Bronchial epithelial cell (primary cell): ENCODE measurements around the gene CD22. TPM values are rescaled to one million over a fixed set of nuclear protein-coding genes. Genes with fewer than 3 reads are reported as not detected.
A peak's percentile ranks its signal among the peaks of the same experiment; 100 is the strongest.

Experiments
- DNase-seq: peaks from one replicate; pipeline ENCODE4 v3.0.0-alpha.2; 2010; ENCODE audit warnings: low read depth
- FAIRE-seq: peaks from 2 replicates; lab custom pipeline; 2011; peaks lifted over from hg19 to GRCh38; lab: Jason Lieb, UNC
- H3K27me3 ChIP-seq: 2 replicates; pipeline ENCODE4 v1.5.1; 2011; ENCODE audit warnings: low read length; ENCODE audit not compliant: control insufficient read depth, insufficient read depth
- H3K36me3 ChIP-seq: 2 replicates; pipeline ENCODE4 v1.5.1; 2011; ENCODE audit warnings: low read length; ENCODE audit not compliant: control insufficient read depth, insufficient read depth
- H3K4me3 ChIP-seq: 2 replicates; pipeline ENCODE4 v1.5.1; 2011; ENCODE audit warnings: mild to moderate bottlenecking, low read depth, low read length, control low read depth
- CTCF ChIP-seq: IDR thresholded peaks from 2 replicates; pipeline ENCODE4 v1.5.1; 2011; ENCODE audit warnings: mild to moderate bottlenecking, moderate library complexity, low read length, control low read depth, inconsistent platforms; ENCODE audit not compliant: insufficient read depth, severe bottlenecking
- total RNA-seq: library from RNA; depleted of rRNA; stranded (reverse); fragments of >200 nt; gene quantifications from 2 replicates; pipeline ENCODE4 v1.2.1, GENCODE V29; 2014

CD22 gene
- total RNA-seq, 1 donor from 2014 or later = 0.53 TPM

DNA sequence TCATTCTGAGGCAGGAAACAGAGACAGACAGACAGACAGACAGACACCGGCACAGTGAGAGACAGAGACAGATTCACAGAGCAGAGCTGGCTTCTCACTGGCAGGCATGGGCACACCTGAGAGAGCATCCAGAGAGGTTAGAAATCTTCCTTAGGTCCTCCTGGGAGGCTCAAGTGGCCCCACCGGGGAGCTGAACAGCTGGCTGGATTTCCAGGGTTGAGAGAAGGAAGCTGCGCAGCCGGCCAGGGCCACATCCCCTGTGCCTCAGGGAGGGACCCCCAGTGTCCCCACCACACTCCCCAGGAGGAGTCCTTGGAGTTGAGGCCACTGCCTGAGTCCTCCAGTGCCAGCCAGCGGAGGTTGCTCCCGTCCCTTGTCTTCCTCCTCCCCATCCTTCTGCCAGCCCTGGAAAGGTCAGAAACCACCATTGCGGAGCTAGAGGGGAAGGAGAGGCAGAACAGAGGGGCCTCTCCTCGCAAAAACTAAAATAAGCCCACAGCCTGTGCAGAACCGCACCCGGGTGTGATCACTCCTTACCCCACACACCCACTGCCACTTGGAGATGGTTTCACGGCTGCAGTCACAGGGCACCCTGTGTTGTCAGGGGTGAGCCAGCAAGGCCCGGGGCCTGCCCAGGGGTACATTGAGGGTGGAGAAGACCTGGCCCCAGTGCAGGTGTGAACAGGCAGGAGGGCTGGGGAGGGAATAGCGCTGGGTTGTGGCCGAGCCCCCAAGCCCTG lies 33.4 kb downstream of the CD22 start:
- no peak overlapping the region for H3K4me3 ChIP-seq
- no peaks in the 10 kb centered on the region for H3K36me3 ChIP-seq
- no peak for FAIRE-seq
- TF ChIP-seq CTCF = no peak
- H3K27me3 ChIP-seq = no peaks in the 10 kb centered on the region
- no peak for DNase-seq

DNA sequence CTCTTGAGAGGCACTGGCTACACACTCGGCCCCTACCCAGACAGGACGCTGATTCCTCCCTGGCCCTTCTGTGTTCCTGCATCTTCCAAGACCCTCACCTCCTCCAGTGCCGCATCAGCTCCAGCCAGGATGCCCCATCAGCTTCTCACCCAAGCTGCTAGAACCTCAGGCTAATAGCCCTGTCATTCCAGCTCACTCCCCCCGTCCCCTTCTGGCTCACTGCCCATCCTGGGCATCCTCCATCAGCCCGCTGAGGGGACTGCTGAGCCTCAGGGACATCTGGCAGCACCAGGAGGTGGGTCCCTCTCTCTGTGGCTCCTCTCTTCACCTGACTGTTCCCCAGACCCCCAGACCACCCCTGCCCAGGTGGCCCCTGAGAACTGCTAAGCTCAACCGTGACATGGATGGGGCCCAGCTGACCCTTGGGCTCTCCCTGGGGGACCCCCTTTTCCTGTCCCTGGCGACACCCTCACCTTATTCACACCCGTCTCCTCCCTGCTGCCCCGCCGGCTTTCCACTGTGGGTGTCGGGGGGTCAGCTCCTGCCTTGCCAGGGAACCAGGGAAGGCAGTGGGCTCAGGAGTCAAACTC lies 34.1 kb downstream of the CD22 start:
- DNase-seq = no peak
- TF ChIP-seq CTCF = no peak
- H3K4me3 ChIP-seq = no peak overlapping the region
- H3K27me3 ChIP-seq = no peaks in the 10 kb centered on the region
- no peak for FAIRE-seq
- H3K36me3 ChIP-seq = no peaks in the 10 kb centered on the region

DNA sequence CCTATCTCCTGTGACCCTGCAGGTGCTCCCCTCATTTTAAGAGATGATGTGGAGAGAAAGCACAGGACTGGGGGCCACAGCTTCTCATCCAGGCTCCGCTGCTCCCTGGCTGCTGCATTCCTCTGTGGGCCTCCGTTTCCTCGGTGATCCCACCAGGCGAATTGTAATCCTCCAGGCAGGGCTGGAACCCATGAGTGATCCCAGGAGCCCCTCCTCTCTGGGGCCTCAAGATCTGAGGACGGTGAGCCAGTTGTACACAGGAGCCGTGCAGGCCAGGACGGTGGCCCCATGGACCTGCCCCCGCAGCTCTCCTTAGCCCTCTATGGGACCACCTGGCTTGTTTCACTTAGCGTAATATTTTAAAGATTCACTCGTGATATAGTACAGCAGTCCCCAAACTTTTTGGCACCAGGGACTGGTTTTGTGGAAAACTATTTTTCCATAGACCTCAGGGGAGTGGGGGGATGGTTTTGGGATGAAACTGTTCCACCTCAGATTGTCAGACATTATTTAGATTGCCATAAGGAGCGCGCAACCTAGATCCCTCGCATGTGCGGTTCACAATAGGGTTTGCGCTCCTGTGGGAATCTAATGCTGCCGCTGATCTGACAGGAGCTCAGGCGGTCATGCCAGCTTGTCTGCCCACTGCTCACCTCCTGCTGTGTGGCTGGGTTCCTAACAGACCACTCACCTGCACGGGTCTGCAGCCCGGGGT lies 34.9 kb downstream of the CD22 start:
- FAIRE-seq (no peak), DNase-seq (no peak)
- no peak for TF ChIP-seq CTCF
- Histone ChIP-seq H3K27me3 (no peaks in the 10 kb centered on the region), H3K4me3 (no peak overlapping the region), H3K36me3 (no peaks in the 10 kb centered on the region)

GRCh38 chr19:35365303-35365702 lies 36.3 kb downstream of the CD22 start:
- TF ChIP-seq CTCF = no peak
- FAIRE-seq (peak; percentile 13), DNase-seq (no peak)
- H3K4me3 ChIP-seq = no peak overlapping the region
- no peaks in the 10 kb centered on the region for H3K27me3 ChIP-seq
- H3K36me3 ChIP-seq = no peaks in the 10 kb centered on the region

DNA sequence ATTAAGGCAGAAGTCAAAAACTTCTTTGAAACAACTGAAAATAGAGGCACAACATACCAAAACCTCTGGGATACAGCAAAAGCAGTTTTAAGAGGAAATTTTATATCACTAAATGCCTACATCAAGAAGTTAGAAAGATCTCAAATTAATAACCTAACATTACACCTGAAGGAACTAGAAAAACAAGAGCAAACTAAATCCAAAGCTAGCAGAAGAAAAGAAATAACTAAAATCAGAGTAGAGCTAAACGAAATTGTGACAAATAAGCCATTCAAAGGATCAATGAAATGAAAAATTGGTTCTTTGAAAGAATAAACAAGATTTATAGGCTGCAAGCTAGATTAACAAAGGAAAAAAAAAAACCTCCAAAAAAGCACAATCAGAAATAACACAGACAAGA lies 39.4 kb downstream of the CD22 start:
- H3K27me3 ChIP-seq = no peaks in the 10 kb centered on the region
- H3K36me3 ChIP-seq = no peaks in the 10 kb centered on the region
- no peak for FAIRE-seq

More for the DNA sequence above, 39.4 kb downstream of the CD22 start:
- no peak for TF ChIP-seq CTCF
- no peak for DNase-seq
- no peak overlapping the region for H3K4me3 ChIP-seq
